Body of pancreas (tissue), 4 donors: ENCODE data around the gene HDHD5. TPM values are rescaled to one million over a fixed set of nuclear protein-coding genes. Genes with fewer than 3 reads are reported as not detected.
A peak's percentile ranks its signal among the peaks of the same experiment; 100 is the strongest.

Experiments
- ATAC-seq: fragments of 150-250 bp; one replicate; pipeline ENCODE4 v1.9.1; 2016
- DNase-seq, 4 donors: peaks; one replicate each; pipeline ENCODE4 v3.0.0-alpha.2; 2019
- H3K27ac ChIP-seq, 4 donors: fragments of 200-600 bp; sonication (generic); 1 replicate in 3 of 4; 2 replicates in 1 of 4; pipeline versions ENCODE4 v1.5.1 to v1.6.1; 2016 to 2019; ENCODE audit warnings: mild to moderate bottlenecking in 1 of 4, mixed read lengths in 1 of 4, moderate library complexity in 1 of 4
- H3K27me3 ChIP-seq, 2 donors: fragments of 200-600 bp; sonication (generic); one replicate each; pipeline ENCODE4 v1.6.0; 2016; ENCODE audit warnings: mild to moderate bottlenecking in 1 of 2
- H3K36me3 ChIP-seq, 2 donors: fragments of 200-600 bp; sonication (generic); replicated peaks in 1 of 2; 2 replicates each; pipeline ENCODE4 v1.5.1; 2016; ENCODE audit warnings: low read depth in 2 of 2; ENCODE audit not compliant: insufficient read depth in 1 of 2
- H3K4me1 ChIP-seq: fragments of 200-600 bp; sonication (generic); one replicate; pipeline ENCODE4 v1.6.0; 2016
- H3K4me3 ChIP-seq, 2 donors: fragments of 200-600 bp; sonication (generic); 1 replicate in 1 of 2; 2 replicates in 1 of 2; pipeline ENCODE4 v1.5.1; 2016 to 2019
- H3K9me3 ChIP-seq, 3 donors: fragments of 200-600 bp; sonication (generic); 1 replicate in 2 of 3; 2 replicates in 1 of 3; pipeline ENCODE4 v1.5.1; 2016
- CTCF ChIP-seq, 7 experiments: fragments of 450-650 bp in 4 of 7; fragments of 200-600 bp in 3 of 7; sonication (generic) in 3 of 7; IDR thresholded peaks; one replicate each; pipeline ENCODE4 v1.5.1; 2016 to 2019; ENCODE audit warnings: antibody characterized with exemption in 7 of 7
- POLR2A ChIP-seq, 3 donors: fragments of 450-650 bp; IDR thresholded peaks; one replicate each; pipeline ENCODE4 v1.6.1; 2016; ENCODE audit warnings: antibody characterized with exemption in 3 of 3, mild to moderate bottlenecking in 2 of 3
- WGBS, 2 donors: methylation state at CpG; one replicate each; pipeline ENCODE4 v1.1.5; 2017; 5-methylcytosine and 5-hydroxymethylcytosine counted together
- intact Hi-C: fragments of 100-400 bp; cut with DNase I; formaldehyde crosslinking; loops from one replicate; pipeline ENCODE4 v1.15.1; 2023
- total RNA-seq, 2 donors: library from RNA; depleted of rRNA; stranded (reverse); fragments of >200 nt; gene quantifications; one replicate each; pipeline ENCODE4 v1.1.0, GENCODE V29; 2016

HDHD5 gene
- total RNA-seq, 2 donors from 2014 or later: 22.1 to 28.7 TPM

- Histone ChIP-seq H3K27me3 (peaks cover 0 to 3% of the 10 kb centered on the region in 2 donors), H3K36me3 (no peaks in the 10 kb centered on the region), H3K4me3 (no peak overlapping the region), H3K4me1 (no peaks in the 10 kb centered on the region), H3K27ac (no peak overlapping the region), H3K9me3 (no peaks in the 10 kb centered on the region)
- TF ChIP-seq POLR2A (IDR thresholded peaks at IDR 0.05): no peak
- TF ChIP-seq CTCF (IDR thresholded peaks at IDR 0.05): no peak
- DNase-seq (no peak), ATAC-seq (no peak)
- 72 to 82% methylated on average over 1 of the region's 1 CpG for WGBS, 2 donors
- intact Hi-C loops: no loop called here
These were observed 28.9 kb downstream of the HDHD5 start for GRCh38 chr22:17130199-17130598.

GRCh38 chr22:17121233-17122195, 37.6 kb downstream of the HDHD5 start, which contains the start of gene TMEM121B:
Gene TMEM121B, minus strand, starts transcription at chr22:17121360. Its CDS starts 233 bp downstream, at chr22:17121127.
- H3K36me3 ChIP-seq: no peaks in the 10 kb centered on the region
- peak in 2 of 3 donors; percentile 23 to 41 for TF ChIP-seq POLR2A (IDR thresholded peaks at IDR 0.05)
- peak in 1 of 7 experiments; percentile 16 for TF ChIP-seq CTCF (IDR thresholded peaks at IDR 0.05)
- H3K27me3 ChIP-seq: no peaks in the 10 kb centered on the region
- peaks cover 11% of the 10 kb centered on the region for H3K4me1 ChIP-seq
- intact Hi-C loops: no loop called here
- H3K4me3 ChIP-seq: peak within 1 kb of the TSS; percentile 25 to 46
- DNase-seq (peak; percentile 61 to 85 (median 68)), ATAC-seq (peak; percentile 74)
- 6 to 9% methylated on average over 28 to 40 of the region's 69 CpGs for WGBS, 2 donors
- no peaks in the 10 kb centered on the region for H3K9me3 ChIP-seq
- H3K27ac ChIP-seq: peak within 1 kb of the TSS in 1 of 4 donors; percentile 37

- TF ChIP-seq POLR2A (IDR thresholded peaks at IDR 0.05) (no peak), CTCF (IDR thresholded peaks at IDR 0.05) (no peak)
- peaks cover 11% of the 10 kb centered on the region for H3K4me1 ChIP-seq
- ATAC-seq (peak; percentile 13), DNase-seq (no peak)
- no peaks in the 10 kb centered on the region for H3K36me3 ChIP-seq
- 1% methylated on average over 57 of the region's 70 CpGs; no CpG with 5 or more reads in 1 of the 2 donors for WGBS, 2 donors
- H3K9me3 ChIP-seq: no peaks in the 10 kb centered on the region
- no peaks in the 10 kb centered on the region for H3K27me3 ChIP-seq
- H3K27ac ChIP-seq: peak overlapping the region in 1 of 4 donors; percentile 37
- peak overlapping the region; percentile 25 to 46 for H3K4me3 ChIP-seq
- intact Hi-C loops: no loop called here
These were observed 38.3 kb downstream of the HDHD5 start for GRCh38 chr22:17120711-17121232.

GRCh38 chr22:17120281-17120680, 38.8 kb downstream of the HDHD5 start:
- TF ChIP-seq CTCF (IDR thresholded peaks at IDR 0.05) (peak in 1 of 7 experiments; percentile 18), POLR2A (IDR thresholded peaks at IDR 0.05) (no peak)
- intact Hi-C loops: no loop called here
- WGBS, 2 donors: 0% methylated on average over 29 of the region's 45 CpGs; no CpG with 5 or more reads in 1 of the 2 donors
- Histone ChIP-seq H3K27me3 (no peaks in the 10 kb centered on the region), H3K27ac (no peak overlapping the region), H3K9me3 (no peaks in the 10 kb centered on the region), H3K4me1 (peaks cover 11% of the 10 kb centered on the region), H3K4me3 (no peak overlapping the region), H3K36me3 (no peaks in the 10 kb centered on the region)
- peak; percentile 74 for ATAC-seq
- DNase-seq: peak; percentile 61 to 77 (median 69)
